Measurements from ENCODE around the gene NUB1.
A peak's percentile ranks its signal among the peaks of the same experiment; 100 is the strongest.

The NUB1 gene

DNA sequence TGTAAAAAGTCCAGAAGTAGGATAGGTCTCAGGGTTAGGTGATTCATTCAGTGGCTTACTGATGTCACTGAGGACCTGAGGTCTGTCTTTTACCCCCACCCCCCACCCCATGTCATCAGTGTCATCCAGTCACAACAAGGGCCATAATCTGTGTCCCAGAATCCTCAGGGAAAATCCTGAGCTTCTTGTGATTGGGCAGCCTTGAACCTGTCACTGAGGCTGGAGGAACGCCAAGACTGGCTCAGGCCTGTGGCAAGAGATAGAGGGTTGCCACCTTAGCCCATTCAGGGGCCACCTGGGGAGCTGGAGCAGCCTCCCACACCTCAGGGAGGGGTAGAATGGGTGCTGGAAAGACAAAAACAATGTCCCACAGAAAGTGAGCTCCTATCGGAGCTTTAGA lies 29.7 kb downstream of the NUB1 start:
- Histone ChIP-seq H3K27me3 (ENCODE audit: insufficient read depth, insufficient read length) (no peaks in the 10 kb centered on the region), H3K36me3 (ENCODE audit: insufficient read depth, insufficient read length, low read length) (peaks cover 30% of the 10 kb centered on the region), H3K4me3 (ENCODE audit: insufficient read length, low read depth) (no peak overlapping the region), H3K9ac (ENCODE audit: insufficient read length, low read depth) (no peak overlapping the region), H3K4me1 (ENCODE audit: insufficient read depth, insufficient read length) (peaks cover 16% of the 10 kb centered on the region), H3K9me3 (ENCODE audit: insufficient read depth, low read length) (no peaks in the 10 kb centered on the region)
- no peak for TF ChIP-seq YY1 (IDR thresholded peaks at IDR 0.05; ENCODE audit: insufficient read depth, insufficient read length)
- TF ChIP-seq ZNF274 (IDR thresholded peaks at IDR 0.05; ENCODE audit: low read depth, low read length) = no peak
- TF ChIP-seq SUZ12 (IDR thresholded peaks at IDR 0.05; ENCODE audit: extremely low read depth, insufficient read depth, insufficient read length) = no peak
- no peak for DNase-seq (ENCODE audit: low read depth, low spot score)

DNA sequence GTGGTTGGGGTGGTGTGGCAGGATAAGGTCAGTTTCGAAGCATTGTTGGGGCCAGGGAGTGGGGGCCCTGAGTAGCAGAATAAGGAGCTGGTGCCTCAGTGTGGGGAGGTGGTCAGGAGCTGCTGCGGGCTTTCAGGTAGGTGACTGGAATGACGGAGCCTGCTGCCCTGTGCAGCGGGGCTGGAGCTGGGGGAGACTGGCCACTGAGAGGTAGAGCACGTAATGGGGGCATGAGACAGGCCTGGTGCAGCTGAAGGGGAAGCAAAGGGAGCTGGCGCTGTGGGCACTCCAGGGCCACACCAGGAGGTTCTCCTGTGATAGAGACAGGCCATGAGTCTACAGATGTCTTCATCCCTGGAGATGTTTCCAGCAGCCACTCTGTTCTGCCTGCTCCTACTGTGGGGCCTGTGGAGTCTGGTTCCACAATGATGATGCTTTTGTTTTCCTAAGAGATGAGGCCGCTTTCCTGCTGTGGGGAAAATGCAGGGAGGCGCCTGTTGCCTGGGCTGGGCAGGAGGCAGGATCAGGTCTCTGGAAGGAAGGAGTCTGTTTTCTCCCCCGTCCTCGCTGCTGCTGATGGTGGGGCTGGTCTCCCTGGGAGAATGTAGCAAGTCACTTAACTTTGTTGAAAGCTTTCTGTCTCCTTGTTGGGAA lies 31.1 kb downstream of the NUB1 start:
- Histone ChIP-seq H3K27me3 (ENCODE audit: insufficient read depth, insufficient read length) (no peaks in the 10 kb centered on the region), H3K9me3 (ENCODE audit: insufficient read depth, low read length) (no peaks in the 10 kb centered on the region), H3K4me1 (ENCODE audit: insufficient read depth, insufficient read length) (peaks cover 16% of the 10 kb centered on the region), H3K9ac (ENCODE audit: insufficient read length, low read depth) (no peak overlapping the region), H3K4me3 (ENCODE audit: insufficient read length, low read depth) (no peak overlapping the region), H3K36me3 (ENCODE audit: insufficient read depth, insufficient read length, low read length) (peaks cover 43% of the 10 kb centered on the region)
- peak; percentile 47 for DNase-seq (ENCODE audit: low read depth, low spot score)
- no peak for TF ChIP-seq YY1 (IDR thresholded peaks at IDR 0.05; ENCODE audit: insufficient read depth, insufficient read length)
- no peak for TF ChIP-seq SUZ12 (IDR thresholded peaks at IDR 0.05; ENCODE audit: extremely low read depth, insufficient read depth, insufficient read length)
- TF ChIP-seq ZNF274 (IDR thresholded peaks at IDR 0.05; ENCODE audit: low read depth, low read length) = no peak

DNA sequence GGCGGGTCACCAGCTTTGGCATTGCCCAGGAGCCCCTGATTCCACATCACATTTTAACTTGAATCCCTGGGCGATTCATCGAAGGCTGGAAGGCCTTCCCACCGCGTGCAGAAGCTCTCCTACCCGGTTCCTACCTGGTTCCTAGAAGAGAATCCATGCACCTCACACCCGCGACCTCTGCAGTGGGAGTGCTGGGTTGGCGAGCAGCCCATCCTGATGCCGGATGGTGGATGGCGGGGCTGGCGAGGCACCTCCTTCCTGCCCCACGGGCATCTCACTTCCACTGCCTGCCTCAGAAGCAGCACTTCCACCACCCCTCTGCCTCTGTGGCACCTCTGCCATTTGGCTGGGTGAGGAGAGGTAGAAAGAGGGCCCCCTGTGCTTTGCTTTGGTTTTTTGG lies 32.0 kb downstream of the NUB1 start:
- Histone ChIP-seq H3K9me3 (ENCODE audit: insufficient read depth, low read length) (no peaks in the 10 kb centered on the region), H3K36me3 (ENCODE audit: insufficient read depth, insufficient read length, low read length) (peaks cover 49% of the 10 kb centered on the region), H3K4me1 (ENCODE audit: insufficient read depth, insufficient read length) (peaks cover 16% of the 10 kb centered on the region), H3K4me3 (ENCODE audit: insufficient read length, low read depth) (no peak overlapping the region), H3K9ac (ENCODE audit: insufficient read length, low read depth) (no peak overlapping the region), H3K27me3 (ENCODE audit: insufficient read depth, insufficient read length) (no peaks in the 10 kb centered on the region)
- no peak for TF ChIP-seq SUZ12 (IDR thresholded peaks at IDR 0.05; ENCODE audit: extremely low read depth, insufficient read depth, insufficient read length)
- no peak for TF ChIP-seq ZNF274 (IDR thresholded peaks at IDR 0.05; ENCODE audit: low read depth, low read length)
- no peak for TF ChIP-seq YY1 (IDR thresholded peaks at IDR 0.05; ENCODE audit: insufficient read depth, insufficient read length)
- no peak for DNase-seq (ENCODE audit: low read depth, low spot score)

DNA sequence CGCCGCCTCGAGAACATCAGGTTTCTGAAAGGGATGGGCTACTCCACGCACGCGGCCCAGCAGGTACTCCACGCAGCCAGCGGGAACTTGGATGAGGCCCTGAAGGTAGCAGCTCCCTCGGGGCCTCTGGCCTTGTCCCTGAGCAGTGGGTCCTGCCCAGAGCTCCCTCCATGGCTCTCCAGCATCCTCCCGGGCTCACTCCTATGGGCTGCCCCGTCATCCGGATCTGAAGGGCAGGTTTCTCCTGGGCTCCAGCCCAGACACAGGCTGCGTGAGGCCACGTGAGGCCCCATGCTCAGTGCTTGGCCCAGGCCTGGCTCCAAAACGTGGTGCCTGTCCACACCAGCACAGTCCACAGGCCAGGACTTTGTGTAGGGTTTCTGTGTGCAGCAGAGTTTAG lies 32.5 kb downstream of the NUB1 start:
- no peak for TF ChIP-seq YY1 (IDR thresholded peaks at IDR 0.05; ENCODE audit: insufficient read depth, insufficient read length)
- no peaks in the 10 kb centered on the region for H3K27me3 ChIP-seq (ENCODE audit: insufficient read depth, insufficient read length)

DNA sequence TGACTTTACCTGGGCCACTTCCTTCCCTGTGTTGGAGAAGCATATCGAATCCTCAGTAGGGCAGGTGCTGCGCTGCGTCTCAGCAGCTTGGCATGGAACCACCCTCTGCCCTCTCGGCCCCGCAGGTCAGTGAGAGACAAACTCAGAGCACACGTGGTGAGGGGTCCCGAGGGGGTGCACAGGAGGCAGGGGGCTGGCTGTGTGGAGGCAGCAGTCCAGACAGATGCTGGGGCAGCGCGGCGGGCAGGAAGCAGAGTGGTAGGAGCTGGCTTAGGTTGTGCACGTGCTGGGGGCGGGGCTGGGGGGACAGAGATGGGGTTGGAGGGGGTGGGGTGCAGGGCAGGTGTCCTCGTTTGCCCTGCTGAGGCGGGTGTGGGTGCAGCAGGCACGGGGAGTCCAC lies 33.1 kb downstream of the NUB1 start:
- Histone ChIP-seq H3K27me3 (ENCODE audit: insufficient read depth, insufficient read length) (no peaks in the 10 kb centered on the region), H3K9ac (ENCODE audit: insufficient read length, low read depth) (no peak overlapping the region), H3K4me3 (ENCODE audit: insufficient read length, low read depth) (no peak overlapping the region), H3K9me3 (ENCODE audit: insufficient read depth, low read length) (no peaks in the 10 kb centered on the region), H3K4me1 (ENCODE audit: insufficient read depth, insufficient read length) (peaks cover 16% of the 10 kb centered on the region), H3K36me3 (ENCODE audit: insufficient read depth, insufficient read length, low read length) (peaks cover 53% of the 10 kb centered on the region)
- TF ChIP-seq ZNF274 (IDR thresholded peaks at IDR 0.05; ENCODE audit: low read depth, low read length) (no peak), YY1 (IDR thresholded peaks at IDR 0.05; ENCODE audit: insufficient read depth, insufficient read length) (no peak)
- DNase-seq (ENCODE audit: low read depth, low spot score) = no peak

More for the DNA sequence above, 32.5 kb downstream of the NUB1 start:
- DNase-seq (ENCODE audit: low read depth, low spot score) = no peak
- Histone ChIP-seq H3K4me3 (ENCODE audit: insufficient read length, low read depth) (no peak overlapping the region), H3K9ac (ENCODE audit: insufficient read length, low read depth) (no peak overlapping the region), H3K4me1 (ENCODE audit: insufficient read depth, insufficient read length) (peaks cover 16% of the 10 kb centered on the region), H3K36me3 (ENCODE audit: insufficient read depth, insufficient read length, low read length) (peaks cover 50% of the 10 kb centered on the region), H3K9me3 (ENCODE audit: insufficient read depth, low read length) (no peaks in the 10 kb centered on the region)

DNA sequence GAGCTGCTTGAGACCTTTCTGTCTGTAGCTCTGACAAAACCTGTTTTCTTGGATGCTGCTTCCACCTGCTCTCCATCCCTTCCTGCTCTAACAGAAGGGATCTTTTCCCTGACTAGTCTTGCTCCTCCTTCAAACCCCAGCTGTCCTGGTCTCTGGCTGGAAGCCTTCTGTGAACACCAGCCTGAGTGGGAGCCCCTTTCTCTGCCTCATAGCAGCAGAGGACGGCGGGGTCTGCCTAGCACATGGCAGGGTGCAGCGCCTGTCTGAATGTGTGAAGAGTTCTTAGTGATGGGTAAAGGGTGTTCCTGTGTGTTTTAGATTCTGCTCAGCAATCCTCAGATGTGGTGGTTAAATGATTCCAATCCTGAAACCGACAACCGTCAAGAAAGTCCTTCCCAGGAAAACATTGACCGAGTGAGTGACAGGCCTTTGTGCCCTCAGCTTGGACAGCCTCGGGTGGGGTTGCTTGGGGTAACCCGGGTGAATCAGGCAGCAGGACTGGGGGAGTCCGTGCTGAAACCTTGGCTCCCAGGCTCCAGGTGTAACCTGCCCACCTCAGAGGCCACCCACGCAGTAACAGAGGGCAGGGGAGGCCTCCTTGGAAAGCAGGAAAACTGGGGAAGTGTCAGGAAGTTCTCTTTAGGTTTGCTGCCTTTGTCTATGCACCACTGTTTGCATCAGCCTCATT lies 34.1 kb downstream of the NUB1 start:
- no peak for DNase-seq (ENCODE audit: low read depth, low spot score)
- Histone ChIP-seq H3K36me3 (ENCODE audit: insufficient read depth, insufficient read length, low read length) (peaks cover 56% of the 10 kb centered on the region), H3K9me3 (ENCODE audit: insufficient read depth, low read length) (no peaks in the 10 kb centered on the region), H3K4me3 (ENCODE audit: insufficient read length, low read depth) (no peak overlapping the region), H3K9ac (ENCODE audit: insufficient read length, low read depth) (no peak overlapping the region), H3K4me1 (ENCODE audit: insufficient read depth, insufficient read length) (peaks cover 17% of the 10 kb centered on the region), H3K27me3 (ENCODE audit: insufficient read depth, insufficient read length) (no peaks in the 10 kb centered on the region)
- TF ChIP-seq ZNF274 (IDR thresholded peaks at IDR 0.05; ENCODE audit: low read depth, low read length) (no peak), SUZ12 (IDR thresholded peaks at IDR 0.05; ENCODE audit: extremely low read depth, insufficient read depth, insufficient read length) (no peak), YY1 (IDR thresholded peaks at IDR 0.05; ENCODE audit: insufficient read depth, insufficient read length) (no peak)

DNA sequence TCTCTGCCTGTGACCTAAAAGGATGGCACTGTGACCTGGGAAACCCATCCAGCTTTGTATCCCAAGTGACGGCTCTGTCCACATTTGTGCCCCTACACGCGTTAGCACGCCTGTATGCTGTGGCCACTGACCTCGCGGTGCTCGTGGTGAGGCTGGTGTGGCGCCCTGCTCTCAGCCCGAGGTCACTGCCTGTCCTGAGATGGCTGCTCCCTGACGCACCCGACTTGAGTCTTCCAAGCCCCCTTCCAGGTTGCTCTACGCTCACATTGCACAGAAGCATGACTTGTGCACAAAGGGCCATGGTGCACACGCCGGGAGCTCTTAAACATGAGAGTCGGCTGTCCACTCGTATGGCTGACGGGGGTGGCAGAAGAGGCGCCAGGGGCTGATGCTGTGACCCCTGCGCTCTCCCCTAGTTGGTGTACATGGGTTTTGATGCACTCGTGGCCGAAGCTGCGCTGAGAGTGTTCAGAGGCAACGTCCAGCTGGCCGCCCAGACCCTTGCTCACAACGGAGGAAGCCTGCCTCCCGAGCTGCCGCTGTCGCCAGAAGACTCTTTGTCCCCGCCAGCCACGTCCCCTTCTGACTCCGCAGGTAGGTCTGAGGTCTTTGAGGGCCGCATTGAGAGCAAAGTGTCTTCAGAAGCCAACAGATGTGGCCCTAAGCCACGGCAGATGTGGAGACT lies 34.7 kb downstream of the NUB1 start:
- H3K4me1 ChIP-seq (ENCODE audit: insufficient read depth, insufficient read length) = peaks cover 19% of the 10 kb centered on the region
- no peak for DNase-seq (ENCODE audit: low read depth, low spot score)
- no peaks in the 10 kb centered on the region for H3K9me3 ChIP-seq (ENCODE audit: insufficient read depth, low read length)
- no peak for TF ChIP-seq ZNF274 (IDR thresholded peaks at IDR 0.05; ENCODE audit: low read depth, low read length)
- no peak for TF ChIP-seq SUZ12 (IDR thresholded peaks at IDR 0.05; ENCODE audit: extremely low read depth, insufficient read depth, insufficient read length)
- TF ChIP-seq YY1 (IDR thresholded peaks at IDR 0.05; ENCODE audit: insufficient read depth, insufficient read length) = no peak
- H3K36me3 ChIP-seq (ENCODE audit: insufficient read depth, insufficient read length, low read length) = peaks cover 56% of the 10 kb centered on the region
- no peak overlapping the region for H3K9ac ChIP-seq (ENCODE audit: insufficient read length, low read depth)
- no peaks in the 10 kb centered on the region for H3K27me3 ChIP-seq (ENCODE audit: insufficient read depth, insufficient read length)
- no peak overlapping the region for H3K4me3 ChIP-seq (ENCODE audit: insufficient read length, low read depth)

Measured in NT2/D1 (cell line).